Panc1 (cell line): ENCODE measurements around the gene NPFFR2.

ENCODE experiments used
- POLR2AphosphoS5 ChIP-seq: IDR thresholded peaks from 2 replicates; pipeline ENCODE4 v1.6.1; 2012; ENCODE audit warnings: mild to moderate bottlenecking, low read depth, low read length, moderate library complexity
- REST ChIP-seq, 2 experiments: IDR thresholded peaks; 2 replicates each; pipeline ENCODE4 v1.6.1; 2011 to 2012; ENCODE audit warnings: low read depth in 2 of 2, control low read depth in 1 of 2, low read length in 1 of 2, mild to moderate bottlenecking in 1 of 2, moderate library complexity in 1 of 2; ENCODE audit not compliant: insufficient read depth in 1 of 2
- TCF7L2 ChIP-seq: IDR thresholded peaks from 2 replicates; pipeline ENCODE4 v1.6.1; 2011; ENCODE audit warnings: mild to moderate bottlenecking, low read depth, low read length, inconsistent platforms
- TF ChIP-seq, protein P1 (sequence below): fragments of 450-650 bp; IDR thresholded peaks from 2 replicates; pipeline ENCODE4 v1.5.1; 2017; ENCODE audit warnings: mild to moderate bottlenecking

- no peak for TF ChIP-seq REST (IDR thresholded peaks at IDR 0.05; ENCODE audit: insufficient read depth in 1 of 2, low read depth in 2 of 2, low read length in 1 of 2)
- TF ChIP-seq, protein P1, sequence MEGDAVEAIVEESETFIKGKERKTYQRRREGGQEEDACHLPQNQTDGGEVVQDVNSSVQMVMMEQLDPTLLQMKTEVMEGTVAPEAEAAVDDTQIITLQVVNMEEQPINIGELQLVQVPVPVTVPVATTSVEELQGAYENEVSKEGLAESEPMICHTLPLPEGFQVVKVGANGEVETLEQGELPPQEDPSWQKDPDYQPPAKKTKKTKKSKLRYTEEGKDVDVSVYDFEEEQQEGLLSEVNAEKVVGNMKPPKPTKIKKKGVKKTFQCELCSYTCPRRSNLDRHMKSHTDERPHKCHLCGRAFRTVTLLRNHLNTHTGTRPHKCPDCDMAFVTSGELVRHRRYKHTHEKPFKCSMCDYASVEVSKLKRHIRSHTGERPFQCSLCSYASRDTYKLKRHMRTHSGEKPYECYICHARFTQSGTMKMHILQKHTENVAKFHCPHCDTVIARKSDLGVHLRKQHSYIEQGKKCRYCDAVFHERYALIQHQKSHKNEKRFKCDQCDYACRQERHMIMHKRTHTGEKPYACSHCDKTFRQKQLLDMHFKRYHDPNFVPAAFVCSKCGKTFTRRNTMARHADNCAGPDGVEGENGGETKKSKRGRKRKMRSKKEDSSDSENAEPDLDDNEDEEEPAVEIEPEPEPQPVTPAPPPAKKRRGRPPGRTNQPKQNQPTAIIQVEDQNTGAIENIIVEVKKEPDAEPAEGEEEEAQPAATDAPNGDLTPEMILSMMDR: no peak
- TF ChIP-seq TCF7L2: no peak
- TF ChIP-seq POLR2AphosphoS5: no peak
Observed at GRCh38 chr4:72063726-72064125, 31.9 kb downstream of the NPFFR2 start.
